Loucy (cell line): ENCODE results near the gene FFAR4.

Source experiments
- EZH2phosphoT487 ChIP-seq: fragments of 200-600 bp; IDR thresholded peaks from 2 replicates; pipeline ENCODE4 v1.6.1; 2018; ENCODE audit warnings: antibody characterized with exemption, mild to moderate bottlenecking, moderate library complexity, borderline replicate concordance
- TF ChIP-seq, protein P1 (sequence below): fragments of 200-600 bp; sonication (generic); conservative IDR thresholded peaks from 2 replicates; pipeline ENCODE4 v1.5.1; 2014; ENCODE audit warnings: mild to moderate bottlenecking, antibody characterized with exemption, low read length

DNA sequence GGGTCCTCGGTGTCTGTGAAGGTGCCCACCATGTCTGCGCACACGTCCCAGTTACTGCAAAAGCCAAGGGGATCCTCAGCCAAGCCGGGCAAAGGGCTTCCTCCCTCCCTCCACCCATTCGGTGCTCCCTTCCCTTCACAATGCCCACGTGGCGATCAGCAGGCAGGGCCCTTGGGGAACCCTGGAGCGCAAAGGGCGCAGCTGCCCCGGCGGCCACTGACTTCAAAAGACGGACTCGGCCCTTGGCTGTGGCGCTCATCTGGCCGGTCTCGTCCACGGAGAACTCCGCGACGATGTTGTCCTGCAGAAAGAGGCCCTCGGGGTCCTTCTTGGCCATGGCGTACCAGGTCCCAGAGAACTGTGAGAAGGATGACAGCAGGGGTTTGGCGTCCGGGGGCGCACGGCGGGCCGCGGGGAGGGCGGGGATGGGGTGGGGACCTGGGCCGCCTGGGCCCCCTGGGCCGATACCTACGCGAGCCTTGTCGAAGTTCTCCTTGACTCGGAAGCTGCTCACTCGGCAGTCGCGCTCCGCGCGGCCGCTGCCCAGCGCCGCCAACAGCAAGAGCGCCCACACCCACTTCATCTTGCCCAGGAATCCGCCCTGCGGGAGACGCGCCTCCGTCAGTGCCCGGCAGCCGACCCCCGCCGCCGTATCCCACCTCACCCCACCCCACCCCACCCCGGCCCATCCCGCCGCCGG is 34.1 kb downstream of the FFAR4 start:
- TF ChIP-seq, protein P1, sequence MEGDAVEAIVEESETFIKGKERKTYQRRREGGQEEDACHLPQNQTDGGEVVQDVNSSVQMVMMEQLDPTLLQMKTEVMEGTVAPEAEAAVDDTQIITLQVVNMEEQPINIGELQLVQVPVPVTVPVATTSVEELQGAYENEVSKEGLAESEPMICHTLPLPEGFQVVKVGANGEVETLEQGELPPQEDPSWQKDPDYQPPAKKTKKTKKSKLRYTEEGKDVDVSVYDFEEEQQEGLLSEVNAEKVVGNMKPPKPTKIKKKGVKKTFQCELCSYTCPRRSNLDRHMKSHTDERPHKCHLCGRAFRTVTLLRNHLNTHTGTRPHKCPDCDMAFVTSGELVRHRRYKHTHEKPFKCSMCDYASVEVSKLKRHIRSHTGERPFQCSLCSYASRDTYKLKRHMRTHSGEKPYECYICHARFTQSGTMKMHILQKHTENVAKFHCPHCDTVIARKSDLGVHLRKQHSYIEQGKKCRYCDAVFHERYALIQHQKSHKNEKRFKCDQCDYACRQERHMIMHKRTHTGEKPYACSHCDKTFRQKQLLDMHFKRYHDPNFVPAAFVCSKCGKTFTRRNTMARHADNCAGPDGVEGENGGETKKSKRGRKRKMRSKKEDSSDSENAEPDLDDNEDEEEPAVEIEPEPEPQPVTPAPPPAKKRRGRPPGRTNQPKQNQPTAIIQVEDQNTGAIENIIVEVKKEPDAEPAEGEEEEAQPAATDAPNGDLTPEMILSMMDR = no peak
- TF ChIP-seq EZH2phosphoT487 = no peak
